Fibroblast of lung (primary cell): ENCODE measurements around the gene TXNRD2. TPM values are rescaled to one million over a fixed set of nuclear protein-coding genes. Genes with fewer than 3 reads are reported as not detected.

ENCODE experiments used
- DNase-seq, 2 donors: peaks; one replicate each; pipeline versions ENCODE4 v3.0.0 to v3.0.0-alpha.2; 2010; ENCODE audit warnings: low read depth in 2 of 2
- H2AFZ ChIP-seq: 2 replicates; pipeline ENCODE4 v1.5.1; 2012; ENCODE audit warnings: low read length, control low read depth, inconsistent platforms
- H3K27ac ChIP-seq: 2 replicates; pipeline ENCODE4 v1.5.1; 2011; ENCODE audit warnings: low read length, control low read depth; ENCODE audit not compliant: insufficient read depth
- H3K27me3 ChIP-seq: 2 replicates; pipeline ENCODE4 v1.5.1; 2011; ENCODE audit warnings: mild to moderate bottlenecking, low read length; ENCODE audit not compliant: control insufficient read depth, insufficient read depth
- H3K36me3 ChIP-seq: 2 replicates; pipeline ENCODE4 v1.5.1; 2011; ENCODE audit warnings: low read length; ENCODE audit not compliant: control insufficient read depth, insufficient read depth
- H3K4me1 ChIP-seq: 2 replicates; pipeline ENCODE4 v1.5.1; 2011; ENCODE audit warnings: low read length; ENCODE audit not compliant: control insufficient read depth, insufficient read depth; ENCODE audit errors: extremely low read depth
- H3K4me2 ChIP-seq: 2 replicates; pipeline ENCODE4 v1.5.1; 2011; ENCODE audit warnings: low read length, control low read depth; ENCODE audit not compliant: insufficient read depth; ENCODE audit errors: extremely low read depth
- H3K4me3 ChIP-seq, 4 experiments: fragments of 200-600 bp in 1 of 4; sonication (generic) in 1 of 4; replicated peaks in 1 of 4; 2 replicates each; pipeline ENCODE4 v1.5.1; 2011 to 2016; ENCODE audit warnings: low read length in 4 of 4, low read depth in 3 of 4, mild to moderate bottlenecking in 3 of 4, control low read depth in 2 of 4, inconsistent platforms in 1 of 4, mixed read lengths in 1 of 4; ENCODE audit not compliant: insufficient read depth in 1 of 4; ENCODE audit errors: control extremely low read depth in 1 of 4
- H3K79me2 ChIP-seq: 2 replicates; pipeline ENCODE4 v1.5.1; 2012; ENCODE audit warnings: mild to moderate bottlenecking, low read length, inconsistent platforms; ENCODE audit not compliant: control insufficient read depth, insufficient read depth
- H3K9ac ChIP-seq: 2 replicates; pipeline ENCODE4 v1.5.1; 2011; ENCODE audit warnings: mild to moderate bottlenecking, low read length, control low read depth; ENCODE audit not compliant: insufficient read depth
- H3K9me3 ChIP-seq: 2 replicates; pipeline ENCODE4 v1.5.1; 2012; ENCODE audit warnings: low read depth, low read length; ENCODE audit not compliant: control insufficient read depth, insufficient read depth
- H4K20me1 ChIP-seq: 2 replicates; pipeline ENCODE4 v1.5.1; 2011; ENCODE audit warnings: low read length; ENCODE audit not compliant: control insufficient read depth, insufficient read depth; ENCODE audit errors: extremely low read depth
- EZH2 ChIP-seq: IDR thresholded peaks from 2 replicates; pipeline ENCODE4 v1.5.1; 2012; ENCODE audit warnings: low read length, control low read depth, mild to moderate bottlenecking; ENCODE audit errors: missing control alignments
- polyA plus RNA-seq, 2 donors: library from polyadenylated mRNA; depleted of rRNA in 1 of 2; stranded (reverse) in 1 of 2; unstranded in 1 of 2; fragments of >200 nt; gene quantifications; 2 replicates each; pipeline ENCODE4 v1.2.1, GENCODE V29; 2011 to 2012; ENCODE audit warnings: missing spikeins in 1 of 2
- total RNA-seq: library from RNA; depleted of rRNA; stranded (reverse); fragments of >200 nt; gene quantifications from 2 replicates; pipeline ENCODE4 v1.2.1, GENCODE V29; 2014
- TF ChIP-seq, protein P1 (sequence below), 2 donors: IDR thresholded peaks in 1 of 2; conservative IDR thresholded peaks in 1 of 2; 1 replicate in 1 of 2; 2 replicates in 1 of 2; pipeline ENCODE4 v1.5.1; 2011 to 2012; ENCODE audit warnings: low read length in 2 of 2, control low read depth in 1 of 2, inconsistent platforms in 1 of 2, low read depth in 1 of 2, mild to moderate bottlenecking in 1 of 2

Gene TXNRD2
- total and polyA plus RNA-seq, 2 donors (not counting 1 experiment from before 2014, with no cell fraction given), result 13.2 to 30.7 TPM

GRCh38 chr22:19903513-19903912, 38.1 kb downstream of the TXNRD2 start:
- Histone ChIP-seq H3K27me3 (no peaks in the 10 kb centered on the region), H3K9ac (no peak overlapping the region), H2AFZ (no peak overlapping the region), H3K4me2 (no peak overlapping the region), H3K36me3 (peaks cover 2% of the 10 kb centered on the region), H3K4me3 (no peak overlapping the region), H3K9me3 (no peaks in the 10 kb centered on the region), H3K27ac (no peak overlapping the region), H3K79me2 (no peaks in the 10 kb centered on the region), H4K20me1 (no peaks in the 10 kb centered on the region), H3K4me1 (no peaks in the 10 kb centered on the region)
- DNase-seq, result no peak
- no peak for TF ChIP-seq EZH2
- TF ChIP-seq, protein P1, sequence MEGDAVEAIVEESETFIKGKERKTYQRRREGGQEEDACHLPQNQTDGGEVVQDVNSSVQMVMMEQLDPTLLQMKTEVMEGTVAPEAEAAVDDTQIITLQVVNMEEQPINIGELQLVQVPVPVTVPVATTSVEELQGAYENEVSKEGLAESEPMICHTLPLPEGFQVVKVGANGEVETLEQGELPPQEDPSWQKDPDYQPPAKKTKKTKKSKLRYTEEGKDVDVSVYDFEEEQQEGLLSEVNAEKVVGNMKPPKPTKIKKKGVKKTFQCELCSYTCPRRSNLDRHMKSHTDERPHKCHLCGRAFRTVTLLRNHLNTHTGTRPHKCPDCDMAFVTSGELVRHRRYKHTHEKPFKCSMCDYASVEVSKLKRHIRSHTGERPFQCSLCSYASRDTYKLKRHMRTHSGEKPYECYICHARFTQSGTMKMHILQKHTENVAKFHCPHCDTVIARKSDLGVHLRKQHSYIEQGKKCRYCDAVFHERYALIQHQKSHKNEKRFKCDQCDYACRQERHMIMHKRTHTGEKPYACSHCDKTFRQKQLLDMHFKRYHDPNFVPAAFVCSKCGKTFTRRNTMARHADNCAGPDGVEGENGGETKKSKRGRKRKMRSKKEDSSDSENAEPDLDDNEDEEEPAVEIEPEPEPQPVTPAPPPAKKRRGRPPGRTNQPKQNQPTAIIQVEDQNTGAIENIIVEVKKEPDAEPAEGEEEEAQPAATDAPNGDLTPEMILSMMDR (conservative IDR thresholded peaks at IDR 0.05 in 1 of 2, IDR thresholded peaks at IDR 0.05 in 1 of 2; ENCODE audit: low read depth in 1 of 2, low read length in 2 of 2), result no peak

DNA sequence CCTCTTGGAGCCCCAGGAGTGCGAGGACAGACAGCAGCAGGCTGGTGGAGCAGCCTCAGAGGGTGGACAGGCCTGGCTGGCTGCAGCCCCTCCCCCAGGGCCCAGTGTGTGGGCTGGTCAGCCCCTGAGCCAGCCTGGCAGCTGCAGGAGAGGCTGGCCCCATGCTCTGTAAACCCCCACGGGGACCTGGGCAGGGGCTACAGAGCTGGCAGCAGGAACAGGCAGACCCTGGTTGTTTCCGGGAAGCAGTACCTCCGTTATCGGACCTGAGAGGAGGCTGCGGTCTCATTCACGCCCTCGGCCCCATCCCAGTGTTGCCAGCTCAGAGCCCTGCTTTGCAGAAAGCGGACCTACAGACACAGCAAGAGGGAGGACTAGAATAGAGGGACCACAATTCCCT, 38.6 kb downstream of the TXNRD2 start:
- TF ChIP-seq EZH2, result no peak
- TF ChIP-seq, protein P1 (conservative IDR thresholded peaks at IDR 0.05 in 1 of 2, IDR thresholded peaks at IDR 0.05 in 1 of 2; ENCODE audit: low read depth in 1 of 2, low read length in 2 of 2), result no peak
- no peak overlapping the region for H3K4me2 ChIP-seq
- DNase-seq, result no peak

GRCh38 chr22:19902245-19902715, 39.3 kb downstream of the TXNRD2 start:
- H3K36me3 ChIP-seq, result peaks cover 2% of the 10 kb centered on the region
- no peaks in the 10 kb centered on the region for H3K79me2 ChIP-seq
- no peak for TF ChIP-seq EZH2
- TF ChIP-seq, protein P1 (conservative IDR thresholded peaks at IDR 0.05 in 1 of 2, IDR thresholded peaks at IDR 0.05 in 1 of 2; ENCODE audit: low read depth in 1 of 2, low read length in 2 of 2), result no peak
- H3K27me3 ChIP-seq, result no peaks in the 10 kb centered on the region
- H3K4me2 ChIP-seq, result no peak overlapping the region
- H3K9me3 ChIP-seq, result no peaks in the 10 kb centered on the region
- no peak for DNase-seq
- H3K9ac ChIP-seq, result no peak overlapping the region
- no peak overlapping the region for H2AFZ ChIP-seq
- H3K4me3 ChIP-seq, result no peak overlapping the region
- H4K20me1 ChIP-seq, result no peaks in the 10 kb centered on the region
- H3K4me1 ChIP-seq, result no peaks in the 10 kb centered on the region
- no peak overlapping the region for H3K27ac ChIP-seq

More for the DNA sequence above, 38.6 kb downstream of the TXNRD2 start:
- Histone ChIP-seq H3K27me3 (no peaks in the 10 kb centered on the region), H3K9ac (no peak overlapping the region), H3K4me1 (no peaks in the 10 kb centered on the region), H3K36me3 (peaks cover 2% of the 10 kb centered on the region), H3K27ac (no peak overlapping the region), H3K4me3 (no peak overlapping the region), H2AFZ (no peak overlapping the region), H3K9me3 (no peaks in the 10 kb centered on the region), H4K20me1 (no peaks in the 10 kb centered on the region), H3K79me2 (no peaks in the 10 kb centered on the region)
